HG03378 (cell line): ENCODE measurements around the gene LTA4H.

Source experiments
- ATAC-seq: cut with Tn5 transposase; IDR thresholded peaks from one replicate; pipeline ENCODE4 v1.9.1; 2021; ENCODE audit warnings: mild to moderate bottlenecking, moderate library complexity; ENCODE audit not compliant: unreplicated experiment

Gene LTA4H

GRCh38 chr12:95966287-95966870, 69.0 kb downstream of the LTA4H start:
- no peak for ATAC-seq

DNA sequence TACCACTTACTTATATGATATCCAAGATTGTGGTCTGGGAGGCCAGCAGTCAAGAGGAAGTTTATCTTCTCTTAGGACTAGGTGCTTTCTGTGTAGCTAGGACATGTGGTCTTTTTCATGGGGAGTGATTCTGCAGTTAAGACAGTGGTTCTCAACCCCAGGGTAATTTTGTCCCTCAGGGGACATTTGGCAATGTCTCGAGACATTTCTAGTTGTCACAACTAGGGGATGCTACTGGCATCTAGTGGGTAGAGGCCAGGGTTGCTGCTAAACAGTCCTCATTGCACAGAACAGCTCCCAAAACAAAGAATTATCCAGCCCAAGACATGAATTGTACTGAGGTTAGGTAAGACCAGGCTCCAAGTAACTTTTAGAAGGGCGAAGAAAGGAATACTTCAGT, 72.3 kb downstream of the LTA4H start:
- ATAC-seq = no peak

- no peak for ATAC-seq
These were observed 73.2 kb downstream of the LTA4H start for GRCh38 chr12:95962222-95962621.

GRCh38 chr12:95960241-95960640, 75.1 kb downstream of the LTA4H start:
- no peak for ATAC-seq

GRCh38 chr12:95959107-95959506, 76.3 kb downstream of the LTA4H start:
- no peak for ATAC-seq

DNA sequence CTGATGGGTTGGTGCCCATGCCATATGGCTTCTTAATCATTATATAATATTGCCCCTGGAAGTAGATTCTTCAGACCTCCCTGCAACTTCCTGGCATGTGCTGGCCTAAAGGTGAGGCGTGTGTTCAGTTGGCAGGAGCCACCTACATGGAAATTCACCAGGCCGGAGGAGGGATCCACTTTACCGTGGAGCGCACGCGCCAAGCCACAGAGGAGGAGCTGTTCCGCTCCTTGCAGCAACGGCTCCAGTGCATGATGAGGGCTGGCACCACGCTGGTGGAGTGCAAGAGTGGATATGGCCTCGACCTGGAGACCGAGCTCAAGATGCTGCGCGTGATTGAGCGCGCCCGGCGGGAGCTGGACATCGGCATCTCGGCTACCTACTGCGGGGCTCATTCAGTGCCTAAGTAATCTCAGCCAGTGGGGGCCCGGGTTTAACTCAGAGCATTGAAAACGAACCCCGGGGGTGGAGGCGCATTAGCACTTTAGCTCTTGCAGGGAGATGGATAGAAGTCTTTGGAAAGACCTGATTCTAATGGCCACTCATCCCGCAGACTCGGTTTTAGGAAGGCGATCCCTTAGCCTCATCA, 78.7 kb downstream of the LTA4H start:
- no peak for ATAC-seq

DNA sequence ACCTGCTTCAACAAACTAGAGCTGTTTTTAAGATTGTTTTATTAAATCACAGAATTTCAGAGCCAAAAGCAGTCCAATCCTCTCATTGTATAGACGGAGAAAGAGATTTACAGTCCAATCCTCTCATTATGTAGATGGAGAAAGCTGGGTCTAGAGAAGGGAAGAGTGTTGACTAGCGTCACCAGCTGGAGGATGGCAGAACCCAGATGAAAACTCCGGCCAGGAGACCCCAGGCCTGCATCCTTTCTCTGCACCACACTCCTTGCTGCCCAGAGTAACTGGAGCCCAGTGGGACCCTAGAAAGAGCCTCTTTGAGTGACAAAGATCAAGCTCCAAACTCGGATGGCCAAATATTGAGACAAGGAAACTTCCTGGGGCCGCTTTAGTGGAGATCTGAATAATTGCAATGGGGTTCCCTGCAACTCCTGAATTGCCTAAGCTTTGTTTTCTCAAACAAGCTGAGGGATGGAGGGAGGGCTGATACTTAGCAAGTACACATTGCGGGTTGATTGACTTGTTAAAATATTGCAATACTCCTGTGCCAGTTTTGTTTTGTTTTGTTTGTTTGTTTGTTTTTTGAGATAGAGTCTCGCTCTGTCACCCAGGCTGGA, 79.7 kb downstream of the LTA4H start:
- no peak for ATAC-seq

- ATAC-seq = no peak
These were observed 82.4 kb downstream of the LTA4H start for GRCh38 chr12:95953000-95953399.

- ATAC-seq = no peak
These were observed 83.9 kb downstream of the LTA4H start for GRCh38 chr12:95951515-95951914.
